Measurements from ENCODE around the gene SCPEP1. TPM values are rescaled to one million over a fixed set of nuclear protein-coding genes. Genes with fewer than 3 reads are reported as not detected.

Gene SCPEP1
- total RNA-seq, 1 experiment from 2014 or later: 29.6 TPM

DNA sequence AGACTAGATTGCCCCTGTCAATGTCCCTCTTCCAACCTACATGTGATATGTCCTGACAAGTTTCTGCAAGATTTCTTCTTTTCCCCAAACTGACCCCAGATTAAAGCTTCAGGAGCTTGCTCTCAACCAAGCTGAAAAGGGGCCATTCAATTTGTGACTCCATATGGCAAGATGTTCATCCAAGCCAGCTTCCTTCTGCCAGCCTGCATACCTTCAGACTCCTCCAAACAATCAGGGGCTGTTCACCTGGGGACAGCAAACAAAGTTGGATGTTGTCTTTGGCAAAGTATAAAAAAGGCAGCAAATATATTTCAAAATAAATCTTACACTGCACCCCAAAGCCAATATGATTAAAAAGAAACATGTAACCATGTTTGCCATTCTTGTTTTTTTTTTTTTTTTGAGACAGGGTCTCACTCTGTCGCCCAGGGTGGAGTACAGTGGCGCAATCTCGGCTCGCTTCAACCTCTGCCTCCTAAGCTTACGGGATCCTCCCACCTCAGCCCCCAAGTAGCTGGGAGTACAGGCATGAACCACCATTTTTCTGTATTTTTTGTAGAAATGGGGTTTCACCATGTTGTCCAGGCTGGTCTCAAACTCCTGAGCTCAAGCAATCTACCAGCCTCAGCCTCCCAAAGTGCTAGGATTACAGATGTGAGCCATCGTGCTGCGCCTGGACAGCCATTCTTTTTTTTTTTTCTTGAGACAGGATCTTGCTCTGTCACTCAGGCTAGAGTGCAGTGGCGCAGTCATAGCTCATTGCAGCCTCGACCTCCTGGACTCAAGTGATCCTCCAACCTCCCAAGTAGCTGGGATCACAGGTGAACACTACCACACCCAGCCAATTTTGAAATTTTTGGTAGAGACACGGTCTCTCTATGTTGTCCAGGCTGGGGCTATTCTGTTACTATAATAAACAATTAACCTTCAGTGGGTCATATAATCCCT, 57.1 kb downstream of the SCPEP1 start:
- Histone ChIP-seq H4K8ac (replicated peaks; ENCODE audit: insufficient read length, low read depth, low read length) (no peak overlapping the region), H3K79me2 (ENCODE audit: insufficient read depth, low read length) (no peaks in the 10 kb centered on the region), H2AFZ (ENCODE audit: low read length) (no peak overlapping the region), H3K18ac (ENCODE audit: insufficient read length, low read depth, low read length) (no peak overlapping the region), H2BK5ac (ENCODE audit: insufficient read length, low read length) (no peak overlapping the region), H3K14ac (ENCODE audit: insufficient read depth, low read length) (no peak overlapping the region), H3K4me1 (ENCODE audit: insufficient read depth, low read length) (no peaks in the 10 kb centered on the region; the same call in 1 of the 2 replicates), H4K20me1 (ENCODE audit: control insufficient read depth, insufficient read depth, insufficient read length) (no peaks in the 10 kb centered on the region), H3K4me2 (ENCODE audit: insufficient read depth, insufficient read length, low read length) (no peak overlapping the region), H4K5ac (ENCODE audit: insufficient read length, low read depth, low read length) (no peak overlapping the region), H3K4ac (ENCODE audit: low read depth, low read length) (no peak overlapping the region), H2AK5ac (ENCODE audit: insufficient read length, low read length) (no peak overlapping the region), H3K27ac (ENCODE audit: insufficient read length, low read depth, low read length) (no peak overlapping the region), H3K79me1 (ENCODE audit: insufficient read depth, low read depth, low read length, poor library complexity, severe bottlenecking) (no peaks in the 10 kb centered on the region), H3K27me3 (ENCODE audit: insufficient read depth, low read length) (no peaks in the 10 kb centered on the region), H4K91ac (ENCODE audit: insufficient read length, low read depth, low read length) (no peak overlapping the region), H3K9me3 (ENCODE audit: control insufficient read depth, low read depth, low read length) (no peaks in the 10 kb centered on the region), H2BK15ac (ENCODE audit: low read depth, low read length) (no peak overlapping the region), H2BK20ac (ENCODE audit: low read depth, low read length, poor library complexity, severe bottlenecking) (no peak overlapping the region), H2BK12ac (ENCODE audit: insufficient read length, low read depth, low read length) (no peak overlapping the region), H3K56ac (ENCODE audit: insufficient read length, low read depth, low read length) (no peak overlapping the region), H3T11ph (ENCODE audit: low read length) (no peak overlapping the region), H3K9ac (ENCODE audit: extremely low read depth, insufficient read length, low read length) (no peak overlapping the region), H3K23me2 (ENCODE audit: insufficient read length, low read depth, low read length, poor library complexity, severe bottlenecking) (no peaks in the 10 kb centered on the region), H3K23ac (ENCODE audit: insufficient read length, low read depth, low read length) (no peak overlapping the region), H2BK120ac (ENCODE audit: low read depth, low read length, poor library complexity, severe bottlenecking) (no peak overlapping the region)
- Mint-ChIP-seq H3K4me3 (no peak overlapping the region), H3K4me1 (peaks cover 32 to 36% of the 10 kb centered on the region in 2 experiments), H3K27ac (no peak overlapping the region), H3K36me3 (ENCODE audit: insufficient read depth in 1 of 3, low read depth in 3 of 3) (peaks cover 0 to under 1% (median 0%) of the 10 kb centered on the region in 3 experiments; a peak in 2 of 7 replicates), H3K27me3 (ENCODE audit: low read depth) (peaks cover 1% of the 10 kb centered on the region), H3K9me3 (peaks cover 0 to 6% of the 10 kb centered on the region in 2 experiments; a peak in 2 of 5 replicates)
- no CpG with 5 or more reads among the region's 10 CpGs for WGBS (ENCODE audit: extremely low coverage, insufficient read length, low lambda C conversion rate)
- no peak for TF ChIP-seq CTCF (conservative IDR thresholded peaks at IDR 0.05)
- DNase-seq: no peak
